K562 (cell line): ENCODE results near the gene STC2. TPM values are rescaled to one million over a fixed set of nuclear protein-coding genes. Genes with fewer than 3 reads are reported as not detected.

ENCODE experiments used
- ARID2 ChIP-seq: fragments of 450-650 bp; IDR thresholded peaks from 2 replicates; pipeline ENCODE4 v1.6.1; 2017; ENCODE audit warnings: antibody characterized with exemption, mild to moderate bottlenecking
- BRD9 ChIP-seq: fragments of 450-650 bp; IDR thresholded peaks from 2 replicates; pipeline ENCODE4 v1.6.1; 2018; ENCODE audit warnings: low read depth; ENCODE audit not compliant: partially characterized antibody
- HMG20B ChIP-seq: fragments of 250-450 bp; sonication (Bioruptor Pico); IDR thresholded peaks from 2 replicates; pipeline ENCODE4 v1.5.0; 2021; ENCODE audit warnings: mild to moderate bottlenecking
- KLF13 ChIP-seq: fragments of 450-650 bp; IDR thresholded peaks from 2 replicates; pipeline ENCODE4 v1.6.1; 2016; ENCODE audit warnings: missing genetic modification characterization, low read depth, mild to moderate bottlenecking, missing compliant biosample characterization, moderate library complexity, borderline replicate concordance
- NONO ChIP-seq, 2 experiments: fragments of 200-400 bp in 1 of 2; fragments of 450-650 bp in 1 of 2; formaldehyde crosslinking in 1 of 2; IDR thresholded peaks; 2 replicates each; pipeline ENCODE4 v1.6.1; 2017; ENCODE audit warnings: low read depth in 2 of 2, mild to moderate bottlenecking in 2 of 2, moderate library complexity in 2 of 2, low read length in 1 of 2
- NR4A1 ChIP-seq, 2 experiments: fragments of 250-450 bp in 1 of 2; fragments of 450-650 bp in 1 of 2; sonication (Bioruptor Pico) in 1 of 2; IDR thresholded peaks; 2 replicates each; pipeline versions ENCODE4 v1.4.0 to v1.6.1; 2016 to 2020; ENCODE audit warnings: mild to moderate bottlenecking in 2 of 2, missing compliant biosample characterization in 1 of 2, missing genetic modification characterization in 1 of 2, moderate library complexity in 1 of 2
- OTX1 ChIP-seq: fragments of 450-650 bp; formaldehyde crosslinking; IDR thresholded peaks from 2 replicates; pipeline ENCODE4 v1.4.0; 2022; ENCODE audit warnings: mild to moderate bottlenecking
- RFX7 ChIP-seq: fragments of 250-450 bp; sonication (Bioruptor Pico); IDR thresholded peaks from 2 replicates; pipeline ENCODE4 v1.5.1; 2021; ENCODE audit warnings: mild to moderate bottlenecking
- polyA plus RNA-seq, 8 experiments: library from polyadenylated mRNA; depleted of rRNA in 4 of 8; stranded (reverse) in 5 of 8; unstranded in 3 of 8; fragments of >200 nt; fragmentation: Nextera tagmentation in 2 of 8; fragmentation: Illumina TruSeq in 1 of 8; extraction: Ambion mirVana in 2 of 8; extraction: Trizol in 1 of 8; gene quantifications; 2 replicates each; pipeline versions ENCODE4 v1.2.1 to v1.2.3, GENCODE V29; 2011 to 2014; ENCODE audit warnings: inconsistent platforms in 1 of 8, missing spikeins in 1 of 8
- total RNA-seq, 7 experiments: library from RNA; depleted of rRNA in 6 of 7; stranded (reverse); fragments of >200 nt in 6 of 7; fragmentation: Illumina TruSeq in 2 of 7; extraction: Trizol in 2 of 7; gene quantifications; 2 replicates each; pipeline versions ENCODE4 v1.2.1 to v1.2.3, GENCODE V29; 2011 to 2021; ENCODE audit warnings: low replicate concordance in 1 of 7
- TF ChIP-seq, protein P1 (sequence below): sonication (generic); formaldehyde crosslinking; IDR thresholded peaks from 2 replicates; pipeline ENCODE4 v1.8.1; 2023; ENCODE audit warnings: missing genetic modification reagents, mild to moderate bottlenecking, borderline replicate concordance
- TF ChIP-seq, protein P2 (sequence below): fragments of 450-650 bp; IDR thresholded peaks from 2 replicates; pipeline ENCODE4 v1.6.1; 2018; ENCODE audit not compliant: partially characterized antibody
- TF ChIP-seq, protein P3 (sequence below): conservative IDR thresholded peaks from 2 replicates; pipeline ENCODE4 v1.6.1; 2011; ENCODE audit warnings: low read depth, mild to moderate bottlenecking, low read length; ENCODE audit not compliant: control insufficient read depth

STC2 gene
- total and polyA plus RNA-seq, 9 of the 15 experiments (the other 6 are each of a cell fraction or from before 2014, with no cell fraction given) = 0.62 to 31.7 (median 7.4) TPM

DNA sequence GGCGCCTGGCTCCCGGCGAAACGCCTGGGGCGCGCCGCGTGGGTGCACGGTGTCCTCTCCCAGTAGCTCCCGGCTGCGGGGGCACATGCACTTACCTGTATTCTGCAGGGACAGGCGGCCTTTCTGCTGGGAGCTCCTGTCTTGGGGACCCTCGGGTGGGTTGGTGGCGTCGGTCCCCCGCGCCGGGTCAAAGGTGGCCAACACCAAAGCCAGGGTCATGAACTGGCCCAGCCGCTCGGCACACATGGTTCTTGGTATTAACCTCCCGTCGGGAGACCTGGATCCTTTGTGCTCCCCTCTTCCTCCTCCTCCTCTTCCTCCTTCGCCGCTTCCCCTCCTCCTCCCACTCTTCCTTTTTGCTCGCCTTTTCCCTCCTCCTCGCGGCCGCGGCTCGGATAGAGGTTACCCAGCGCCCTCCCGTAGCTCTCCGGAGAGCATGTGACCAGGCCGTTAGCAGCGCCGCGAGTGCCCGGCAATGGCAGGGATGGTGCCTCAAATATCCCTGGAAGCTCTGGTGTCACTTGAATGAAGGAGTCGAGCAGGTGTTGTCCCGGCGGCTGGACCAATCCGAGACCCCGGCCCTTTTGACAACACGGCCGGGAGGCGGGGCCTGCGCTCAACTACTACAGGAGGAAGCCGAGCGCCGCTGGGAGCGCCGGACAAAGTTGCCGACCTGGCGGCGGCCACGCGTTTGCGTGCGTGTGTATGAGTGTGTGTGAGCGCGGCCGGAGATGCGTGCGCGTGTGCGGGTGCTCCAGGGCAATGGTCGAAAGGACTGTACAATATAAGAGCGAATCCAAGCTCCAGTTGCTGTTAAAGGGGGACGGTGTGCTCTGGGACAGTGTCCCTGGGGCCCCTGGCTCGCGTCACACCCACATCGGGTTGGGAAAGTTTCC, at the start of gene STC2 (continued):
- TF ChIP-seq, protein P1, sequence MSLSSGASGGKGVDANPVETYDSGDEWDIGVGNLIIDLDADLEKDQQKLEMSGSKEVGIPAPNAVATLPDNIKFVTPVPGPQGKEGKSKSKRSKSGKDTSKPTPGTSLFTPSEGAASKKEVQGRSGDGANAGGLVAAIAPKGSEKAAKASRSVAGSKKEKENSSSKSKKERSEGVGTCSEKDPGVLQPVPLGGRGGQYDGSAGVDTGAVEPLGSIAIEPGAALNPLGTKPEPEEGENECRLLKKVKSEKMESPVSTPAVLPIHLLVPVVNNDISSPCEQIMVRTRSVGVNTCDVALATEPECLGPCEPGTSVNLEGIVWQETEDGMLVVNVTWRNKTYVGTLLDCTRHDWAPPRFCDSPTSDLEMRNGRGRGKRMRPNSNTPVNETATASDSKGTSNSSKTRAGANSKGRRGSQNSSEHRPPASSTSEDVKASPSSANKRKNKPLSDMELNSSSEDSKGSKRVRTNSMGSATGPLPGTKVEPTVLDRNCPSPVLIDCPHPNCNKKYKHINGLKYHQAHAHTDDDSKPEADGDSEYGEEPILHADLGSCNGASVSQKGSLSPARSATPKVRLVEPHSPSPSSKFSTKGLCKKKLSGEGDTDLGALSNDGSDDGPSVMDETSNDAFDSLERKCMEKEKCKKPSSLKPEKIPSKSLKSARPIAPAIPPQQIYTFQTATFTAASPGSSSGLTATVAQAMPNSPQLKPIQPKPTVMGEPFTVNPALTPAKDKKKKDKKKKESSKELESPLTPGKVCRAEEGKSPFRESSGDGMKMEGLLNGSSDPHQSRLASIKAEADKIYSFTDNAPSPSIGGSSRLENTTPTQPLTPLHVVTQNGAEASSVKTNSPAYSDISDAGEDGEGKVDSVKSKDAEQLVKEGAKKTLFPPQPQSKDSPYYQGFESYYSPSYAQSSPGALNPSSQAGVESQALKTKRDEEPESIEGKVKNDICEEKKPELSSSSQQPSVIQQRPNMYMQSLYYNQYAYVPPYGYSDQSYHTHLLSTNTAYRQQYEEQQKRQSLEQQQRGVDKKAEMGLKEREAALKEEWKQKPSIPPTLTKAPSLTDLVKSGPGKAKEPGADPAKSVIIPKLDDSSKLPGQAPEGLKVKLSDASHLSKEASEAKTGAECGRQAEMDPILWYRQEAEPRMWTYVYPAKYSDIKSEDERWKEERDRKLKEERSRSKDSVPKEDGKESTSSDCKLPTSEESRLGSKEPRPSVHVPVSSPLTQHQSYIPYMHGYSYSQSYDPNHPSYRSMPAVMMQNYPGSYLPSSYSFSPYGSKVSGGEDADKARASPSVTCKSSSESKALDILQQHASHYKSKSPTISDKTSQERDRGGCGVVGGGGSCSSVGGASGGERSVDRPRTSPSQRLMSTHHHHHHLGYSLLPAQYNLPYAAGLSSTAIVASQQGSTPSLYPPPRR = 0 out of 2 replicates have a peak, but pooled peaks have one; percentile 28
- TF ChIP-seq NR4A1 (CRISPR knock-in tag; IDR thresholded peaks at IDR 0.05) = no peak
- no peak for TF ChIP-seq NR4A1 (tag; IDR thresholded peaks at IDR 0.05)
- TF ChIP-seq, protein P2, sequence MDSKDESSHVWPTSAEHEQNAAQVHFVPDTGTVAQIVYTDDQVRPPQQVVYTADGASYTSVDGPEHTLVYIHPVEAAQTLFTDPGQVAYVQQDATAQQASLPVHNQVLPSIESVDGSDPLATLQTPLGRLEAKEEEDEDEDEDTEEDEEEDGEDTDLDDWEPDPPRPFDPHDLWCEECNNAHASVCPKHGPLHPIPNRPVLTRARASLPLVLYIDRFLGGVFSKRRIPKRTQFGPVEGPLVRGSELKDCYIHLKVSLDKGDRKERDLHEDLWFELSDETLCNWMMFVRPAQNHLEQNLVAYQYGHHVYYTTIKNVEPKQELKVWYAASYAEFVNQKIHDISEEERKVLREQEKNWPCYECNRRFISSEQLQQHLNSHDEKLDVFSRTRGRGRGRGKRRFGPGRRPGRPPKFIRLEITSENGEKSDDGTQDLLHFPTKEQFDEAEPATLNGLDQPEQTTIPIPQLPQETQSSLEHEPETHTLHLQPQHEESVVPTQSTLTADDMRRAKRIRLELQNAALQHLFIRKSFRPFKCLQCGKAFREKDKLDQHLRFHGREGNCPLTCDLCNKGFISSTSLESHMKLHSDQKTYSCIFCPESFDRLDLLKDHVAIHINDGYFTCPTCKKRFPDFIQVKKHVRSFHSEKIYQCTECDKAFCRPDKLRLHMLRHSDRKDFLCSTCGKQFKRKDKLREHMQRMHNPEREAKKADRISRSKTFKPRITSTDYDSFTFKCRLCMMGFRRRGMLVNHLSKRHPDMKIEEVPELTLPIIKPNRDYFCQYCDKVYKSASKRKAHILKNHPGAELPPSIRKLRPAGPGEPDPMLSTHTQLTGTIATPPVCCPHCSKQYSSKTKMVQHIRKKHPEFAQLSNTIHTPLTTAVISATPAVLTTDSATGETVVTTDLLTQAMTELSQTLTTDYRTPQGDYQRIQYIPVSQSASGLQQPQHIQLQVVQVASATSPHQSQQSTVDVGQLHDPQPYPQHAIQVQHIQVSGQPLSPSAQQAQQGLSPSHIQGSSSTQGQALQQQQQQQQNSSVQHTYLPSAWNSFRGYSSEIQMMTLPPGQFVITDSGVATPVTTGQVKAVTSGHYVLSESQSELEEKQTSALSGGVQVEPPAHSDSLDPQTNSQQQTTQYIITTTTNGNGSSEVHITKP = no peak
- TF ChIP-seq BRD9 = no peak
- TF ChIP-seq ARID2 = no peak
- TF ChIP-seq RFX7 (CRISPR knock-in tag) = no peak
- no peak for TF ChIP-seq KLF13
- TF ChIP-seq, protein P3, sequence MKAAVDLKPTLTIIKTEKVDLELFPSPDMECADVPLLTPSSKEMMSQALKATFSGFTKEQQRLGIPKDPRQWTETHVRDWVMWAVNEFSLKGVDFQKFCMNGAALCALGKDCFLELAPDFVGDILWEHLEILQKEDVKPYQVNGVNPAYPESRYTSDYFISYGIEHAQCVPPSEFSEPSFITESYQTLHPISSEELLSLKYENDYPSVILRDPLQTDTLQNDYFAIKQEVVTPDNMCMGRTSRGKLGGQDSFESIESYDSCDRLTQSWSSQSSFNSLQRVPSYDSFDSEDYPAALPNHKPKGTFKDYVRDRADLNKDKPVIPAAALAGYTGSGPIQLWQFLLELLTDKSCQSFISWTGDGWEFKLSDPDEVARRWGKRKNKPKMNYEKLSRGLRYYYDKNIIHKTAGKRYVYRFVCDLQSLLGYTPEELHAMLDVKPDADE = 0 out of 2 replicates have a peak, but pooled peaks have one; percentile 18
- no peak for TF ChIP-seq HMG20B
- TF ChIP-seq OTX1 (CRISPR knock-in tag) = no peak
- TF ChIP-seq NONO (IDR thresholded peaks at IDR 0.05; ENCODE audit: low read depth in 2 of 2, low read length in 1 of 2) = no peak
